ENCODE measurements around the gene RLF. TPM values are rescaled to one million over a fixed set of nuclear protein-coding genes. Genes with fewer than 3 reads are reported as not detected.

Gene RLF
- total and polyA plus RNA-seq, 10 of the 15 experiments (the other 5 are each of a cell fraction or from before 2014, with no cell fraction given), result 2.0 to 19.8 (median 8.7) TPM

DNA sequence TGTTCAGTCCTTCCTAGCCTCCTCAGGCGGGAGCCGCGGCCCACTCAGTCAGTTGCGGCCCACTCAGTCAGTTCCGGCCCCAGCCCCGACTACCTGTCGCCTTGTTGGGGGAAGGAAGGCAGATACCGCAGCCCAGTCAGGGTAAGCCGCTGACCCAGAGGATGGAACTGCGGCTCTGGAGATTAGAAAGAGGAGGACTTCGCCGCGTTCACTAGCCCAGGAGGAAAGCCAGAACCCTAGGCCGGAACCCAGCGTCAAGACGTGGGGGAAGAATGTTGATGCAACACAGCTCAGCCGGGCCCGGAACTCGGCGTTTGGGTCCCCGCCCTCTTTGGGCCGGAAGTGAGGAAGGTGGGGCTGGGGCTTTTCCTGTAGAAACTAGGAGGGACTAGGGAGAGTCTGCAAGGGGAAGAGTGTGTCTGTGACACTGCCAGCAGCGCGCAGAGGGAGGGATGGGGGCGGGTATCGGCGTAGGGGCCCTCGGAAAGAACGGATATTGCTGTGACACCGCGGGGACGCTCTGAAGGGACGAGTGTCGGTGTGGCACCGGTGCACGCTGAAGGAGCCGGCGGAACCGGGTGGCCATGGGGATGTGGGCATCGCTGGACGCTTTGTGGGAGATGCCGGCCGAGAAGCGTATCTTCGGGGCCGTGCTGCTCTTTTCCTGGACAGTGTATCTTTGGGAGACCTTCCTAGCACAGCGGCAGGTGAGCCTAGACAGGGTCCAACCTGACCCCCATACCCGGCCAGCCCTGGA lies 96.7 kb downstream of the RLF start, which contains the start of gene ZMPSTE24 (continued):
- TF ChIP-seq, protein P1, sequence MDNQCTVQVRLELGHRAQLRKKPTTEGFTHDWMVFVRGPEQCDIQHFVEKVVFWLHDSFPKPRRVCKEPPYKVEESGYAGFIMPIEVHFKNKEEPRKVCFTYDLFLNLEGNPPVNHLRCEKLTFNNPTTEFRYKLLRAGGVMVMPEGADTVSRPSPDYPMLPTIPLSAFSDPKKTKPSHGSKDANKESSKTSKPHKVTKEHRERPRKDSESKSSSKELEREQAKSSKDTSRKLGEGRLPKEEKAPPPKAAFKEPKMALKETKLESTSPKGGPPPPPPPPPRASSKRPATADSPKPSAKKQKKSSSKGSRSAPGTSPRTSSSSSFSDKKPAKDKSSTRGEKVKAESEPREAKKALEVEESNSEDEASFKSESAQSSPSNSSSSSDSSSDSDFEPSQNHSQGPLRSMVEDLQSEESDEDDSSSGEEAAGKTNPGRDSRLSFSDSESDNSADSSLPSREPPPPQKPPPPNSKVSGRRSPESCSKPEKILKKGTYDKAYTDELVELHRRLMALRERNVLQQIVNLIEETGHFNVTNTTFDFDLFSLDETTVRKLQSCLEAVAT (IDR thresholded peaks at IDR 0.05), result peak; percentile 86
- peak; percentile 64; the same call in 1 of the 2 replicates for TF ChIP-seq HDGF (IDR thresholded peaks at IDR 0.05)
- TF ChIP-seq, protein P2, sequence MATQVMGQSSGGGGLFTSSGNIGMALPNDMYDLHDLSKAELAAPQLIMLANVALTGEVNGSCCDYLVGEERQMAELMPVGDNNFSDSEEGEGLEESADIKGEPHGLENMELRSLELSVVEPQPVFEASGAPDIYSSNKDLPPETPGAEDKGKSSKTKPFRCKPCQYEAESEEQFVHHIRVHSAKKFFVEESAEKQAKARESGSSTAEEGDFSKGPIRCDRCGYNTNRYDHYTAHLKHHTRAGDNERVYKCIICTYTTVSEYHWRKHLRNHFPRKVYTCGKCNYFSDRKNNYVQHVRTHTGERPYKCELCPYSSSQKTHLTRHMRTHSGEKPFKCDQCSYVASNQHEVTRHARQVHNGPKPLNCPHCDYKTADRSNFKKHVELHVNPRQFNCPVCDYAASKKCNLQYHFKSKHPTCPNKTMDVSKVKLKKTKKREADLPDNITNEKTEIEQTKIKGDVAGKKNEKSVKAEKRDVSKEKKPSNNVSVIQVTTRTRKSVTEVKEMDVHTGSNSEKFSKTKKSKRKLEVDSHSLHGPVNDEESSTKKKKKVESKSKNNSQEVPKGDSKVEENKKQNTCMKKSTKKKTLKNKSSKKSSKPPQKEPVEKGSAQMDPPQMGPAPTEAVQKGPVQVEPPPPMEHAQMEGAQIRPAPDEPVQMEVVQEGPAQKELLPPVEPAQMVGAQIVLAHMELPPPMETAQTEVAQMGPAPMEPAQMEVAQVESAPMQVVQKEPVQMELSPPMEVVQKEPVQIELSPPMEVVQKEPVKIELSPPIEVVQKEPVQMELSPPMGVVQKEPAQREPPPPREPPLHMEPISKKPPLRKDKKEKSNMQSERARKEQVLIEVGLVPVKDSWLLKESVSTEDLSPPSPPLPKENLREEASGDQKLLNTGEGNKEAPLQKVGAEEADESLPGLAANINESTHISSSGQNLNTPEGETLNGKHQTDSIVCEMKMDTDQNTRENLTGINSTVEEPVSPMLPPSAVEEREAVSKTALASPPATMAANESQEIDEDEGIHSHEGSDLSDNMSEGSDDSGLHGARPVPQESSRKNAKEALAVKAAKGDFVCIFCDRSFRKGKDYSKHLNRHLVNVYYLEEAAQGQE (IDR thresholded peaks at IDR 0.05; ENCODE audit: low read depth, low read length), result no peak
- peak; percentile 98 for TF ChIP-seq GABPA (IDR thresholded peaks at IDR 0.05; ENCODE audit: low read depth)
- no peak; the same call in 1 of the 2 replicates for TF ChIP-seq ZBED1 (IDR thresholded peaks at IDR 0.05; ENCODE audit: borderline replicate concordance)
- no peak for TF ChIP-seq CEBPB (IDR thresholded peaks at IDR 0.05; ENCODE audit: borderline replicate concordance in 1 of 2, low read depth in 2 of 2, low read length in 2 of 2)
- TF ChIP-seq, protein P3, sequence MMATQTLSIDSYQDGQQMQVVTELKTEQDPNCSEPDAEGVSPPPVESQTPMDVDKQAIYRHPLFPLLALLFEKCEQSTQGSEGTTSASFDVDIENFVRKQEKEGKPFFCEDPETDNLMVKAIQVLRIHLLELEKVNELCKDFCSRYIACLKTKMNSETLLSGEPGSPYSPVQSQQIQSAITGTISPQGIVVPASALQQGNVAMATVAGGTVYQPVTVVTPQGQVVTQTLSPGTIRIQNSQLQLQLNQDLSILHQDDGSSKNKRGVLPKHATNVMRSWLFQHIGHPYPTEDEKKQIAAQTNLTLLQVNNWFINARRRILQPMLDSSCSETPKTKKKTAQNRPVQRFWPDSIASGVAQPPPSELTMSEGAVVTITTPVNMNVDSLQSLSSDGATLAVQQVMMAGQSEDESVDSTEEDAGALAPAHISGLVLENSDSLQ (IDR thresholded peaks at IDR 0.05), result peak; percentile 79
- TF ChIP-seq ZSCAN29 (IDR thresholded peaks at IDR 0.05), result 0 out of 2 replicates have a peak, but pooled peaks have one; percentile 23
- TF ChIP-seq, protein P4, sequence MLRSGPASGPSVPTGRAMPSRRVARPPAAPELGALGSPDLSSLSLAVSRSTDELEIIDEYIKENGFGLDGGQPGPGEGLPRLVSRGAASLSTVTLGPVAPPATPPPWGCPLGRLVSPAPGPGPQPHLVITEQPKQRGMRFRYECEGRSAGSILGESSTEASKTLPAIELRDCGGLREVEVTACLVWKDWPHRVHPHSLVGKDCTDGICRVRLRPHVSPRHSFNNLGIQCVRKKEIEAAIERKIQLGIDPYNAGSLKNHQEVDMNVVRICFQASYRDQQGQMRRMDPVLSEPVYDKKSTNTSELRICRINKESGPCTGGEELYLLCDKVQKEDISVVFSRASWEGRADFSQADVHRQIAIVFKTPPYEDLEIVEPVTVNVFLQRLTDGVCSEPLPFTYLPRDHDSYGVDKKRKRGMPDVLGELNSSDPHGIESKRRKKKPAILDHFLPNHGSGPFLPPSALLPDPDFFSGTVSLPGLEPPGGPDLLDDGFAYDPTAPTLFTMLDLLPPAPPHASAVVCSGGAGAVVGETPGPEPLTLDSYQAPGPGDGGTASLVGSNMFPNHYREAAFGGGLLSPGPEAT (IDR thresholded peaks at IDR 0.05; ENCODE audit: low read depth), result peak; percentile 99
- TF ChIP-seq, protein P5, sequence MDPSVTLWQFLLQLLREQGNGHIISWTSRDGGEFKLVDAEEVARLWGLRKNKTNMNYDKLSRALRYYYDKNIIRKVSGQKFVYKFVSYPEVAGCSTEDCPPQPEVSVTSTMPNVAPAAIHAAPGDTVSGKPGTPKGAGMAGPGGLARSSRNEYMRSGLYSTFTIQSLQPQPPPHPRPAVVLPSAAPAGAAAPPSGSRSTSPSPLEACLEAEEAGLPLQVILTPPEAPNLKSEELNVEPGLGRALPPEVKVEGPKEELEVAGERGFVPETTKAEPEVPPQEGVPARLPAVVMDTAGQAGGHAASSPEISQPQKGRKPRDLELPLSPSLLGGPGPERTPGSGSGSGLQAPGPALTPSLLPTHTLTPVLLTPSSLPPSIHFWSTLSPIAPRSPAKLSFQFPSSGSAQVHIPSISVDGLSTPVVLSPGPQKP (IDR thresholded peaks at IDR 0.05; ENCODE audit: low read depth, low read length), result peak; percentile 96
- no peak for TF ChIP-seq TCF7 (IDR thresholded peaks at IDR 0.05; ENCODE audit: borderline replicate concordance)
- TF ChIP-seq STAT1 (conservative IDR thresholded peaks at IDR 0.05), result peak; percentile 93
- TF ChIP-seq POLR2AphosphoS5 (IDR thresholded peaks at IDR 0.05; ENCODE audit: low read length), result peak; percentile 94
- TF ChIP-seq CHD2 (IDR thresholded peaks at IDR 0.05; ENCODE audit: borderline replicate concordance, low read depth, low read length), result peak; percentile 89
- TF ChIP-seq PAX5 (IDR thresholded peaks at IDR 0.05; ENCODE audit: borderline replicate concordance, low read depth, low read length), result peak; percentile 58; the same call in 1 of the 2 replicates
- TF ChIP-seq, protein P6, sequence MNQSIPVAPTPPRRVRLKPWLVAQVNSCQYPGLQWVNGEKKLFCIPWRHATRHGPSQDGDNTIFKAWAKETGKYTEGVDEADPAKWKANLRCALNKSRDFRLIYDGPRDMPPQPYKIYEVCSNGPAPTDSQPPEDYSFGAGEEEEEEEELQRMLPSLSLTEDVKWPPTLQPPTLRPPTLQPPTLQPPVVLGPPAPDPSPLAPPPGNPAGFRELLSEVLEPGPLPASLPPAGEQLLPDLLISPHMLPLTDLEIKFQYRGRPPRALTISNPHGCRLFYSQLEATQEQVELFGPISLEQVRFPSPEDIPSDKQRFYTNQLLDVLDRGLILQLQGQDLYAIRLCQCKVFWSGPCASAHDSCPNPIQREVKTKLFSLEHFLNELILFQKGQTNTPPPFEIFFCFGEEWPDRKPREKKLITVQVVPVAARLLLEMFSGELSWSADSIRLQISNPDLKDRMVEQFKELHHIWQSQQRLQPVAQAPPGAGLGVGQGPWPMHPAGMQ (IDR thresholded peaks at IDR 0.05; ENCODE audit: borderline replicate concordance), result peak; percentile 45

Measured in GM12878 (cell line).